Activated CD8-positive, alpha-beta T cell treated with anti-CD3 and anti-CD28 coated beads for 36 hours (primary cell): ENCODE data around the gene MCTP1. TPM values are rescaled to one million over a fixed set of nuclear protein-coding genes. Genes with fewer than 3 reads are reported as not detected.

Source experiments
- ATAC-seq: fragments of 200-7000 bp; cut with Tn5 transposase; one replicate; pipeline ENCODE4 v1.10.0; 2021; ENCODE audit warnings: mild to moderate bottlenecking, moderate library complexity
- CTCF ChIA-PET: fragments of 350-600 bp; sonication (Branson Sonifier 250); formaldehyde crosslinking; loops from one replicate; lab custom pipeline; 2021; ENCODE audit warnings: antibody characterized with exemption; lab: Charles Lee
- POLR2A ChIA-PET: fragments of 350-600 bp; sonication (Branson Sonifier 250); formaldehyde crosslinking; loops from one replicate; lab custom pipeline; 2021; ENCODE audit warnings: antibody characterized with exemption; lab: Charles Lee
- DNase-seq: peaks from one replicate; pipeline ENCODE4 v3.0.0-alpha.2; 2020
- H3K27ac Mint-ChIP-seq: one replicate; pipeline ENCODE4 v1.8.0; 2021; ENCODE audit warnings: mild to moderate bottlenecking, mixed read lengths
- H3K27me3 Mint-ChIP-seq: one replicate; pipeline ENCODE4 v1.8.0; 2021; ENCODE audit warnings: mixed read lengths
- H3K36me3 Mint-ChIP-seq: one replicate; pipeline ENCODE4 v1.8.0; 2021; ENCODE audit warnings: low read depth, mixed read lengths
- H3K4me1 Mint-ChIP-seq: one replicate; pipeline ENCODE4 v1.8.0; 2021; ENCODE audit warnings: low read depth, mixed read lengths
- H3K4me3 Mint-ChIP-seq: one replicate; pipeline ENCODE4 v1.8.0; 2021; ENCODE audit warnings: mild to moderate bottlenecking, moderate library complexity, mixed read lengths
- H3K9me3 Mint-ChIP-seq: one replicate; pipeline ENCODE4 v1.8.0; 2021; ENCODE audit warnings: mixed read lengths
- intact Hi-C: fragments of 100-400 bp; cut with micrococcal nuclease; formaldehyde crosslinking; loops from one replicate; pipeline ENCODE4 v1.10.0; 2022
- total RNA-seq, 2 experiments: library from RNA; stranded (reverse); gene quantifications; one replicate each; pipeline ENCODE4 v1.2.3, GENCODE V29; 2021
- TF ChIP-seq, protein P1 (sequence below): fragments of 200-600 bp; IDR thresholded peaks from one replicate; pipeline ENCODE4 v1.8.0; 2022; ENCODE audit warnings: antibody characterized with exemption, mild to moderate bottlenecking

MCTP1 gene
- total RNA-seq, 2 experiments from 2014 or later: 0.20 to 0.40 TPM

DNA sequence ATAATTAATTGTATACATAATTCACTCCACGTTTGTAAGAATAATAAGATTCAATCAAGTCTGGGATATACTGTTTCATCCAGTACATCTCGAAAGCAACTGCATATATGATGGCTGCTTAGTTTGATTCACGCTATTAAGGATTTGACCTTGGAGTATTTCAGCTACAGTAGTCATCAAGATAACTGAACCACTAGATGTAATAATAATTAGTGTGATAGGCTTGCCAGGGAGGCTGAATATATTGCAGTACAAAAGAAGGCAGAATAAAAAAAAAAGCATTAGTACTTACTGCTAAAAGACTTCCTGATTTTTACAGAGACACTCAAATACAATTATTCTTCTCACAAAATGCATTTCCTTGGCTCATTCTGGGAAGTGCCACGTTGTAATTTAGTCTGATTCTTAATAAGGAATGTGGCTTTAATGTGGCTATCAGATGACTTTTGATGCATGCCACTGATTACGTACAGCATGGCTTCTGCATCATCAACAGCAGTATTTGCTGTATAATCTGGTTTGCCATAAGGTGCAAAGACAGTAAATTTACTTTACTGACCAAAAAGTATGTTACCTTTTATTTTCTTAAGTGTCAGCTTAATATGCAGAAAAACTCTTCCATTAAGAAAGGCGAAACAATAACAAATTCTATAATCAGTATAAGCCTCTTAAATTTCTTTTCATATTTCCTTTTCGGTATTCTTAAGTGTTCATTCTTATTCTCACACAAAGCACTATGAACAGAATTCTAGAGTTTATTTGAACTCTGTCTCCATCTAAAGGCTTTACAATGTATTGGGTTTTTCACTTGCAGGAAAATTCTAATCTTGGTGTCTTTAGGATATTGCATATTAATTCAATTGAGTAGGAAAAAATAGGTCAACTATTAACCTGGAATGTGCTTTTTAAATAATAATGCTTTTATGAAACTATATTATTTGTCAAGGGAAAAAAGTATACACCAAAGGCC lies 500.1 kb downstream of the MCTP1 start:
- intact Hi-C loops: no loop called here
- H3K4me1 Mint-ChIP-seq: peaks cover 3% of the 10 kb centered on the region
- no peak overlapping the region for H3K27ac Mint-ChIP-seq
- ChIA-PET POLR2A (no interaction called here), CTCF (interaction anchor here (0.7 to 2.0 kb wide), 2 partner anchors 33 to 65 kb away, joined by 3 to 6 read pairs; no protein-coding TSS in a partner anchor)
- H3K27me3 Mint-ChIP-seq: no peaks in the 10 kb centered on the region
- no peak overlapping the region for H3K4me3 Mint-ChIP-seq
- ATAC-seq (no peak), DNase-seq (no peak)
- no peaks in the 10 kb centered on the region for H3K36me3 Mint-ChIP-seq
- H3K9me3 Mint-ChIP-seq: no peaks in the 10 kb centered on the region
- TF ChIP-seq, protein P1, sequence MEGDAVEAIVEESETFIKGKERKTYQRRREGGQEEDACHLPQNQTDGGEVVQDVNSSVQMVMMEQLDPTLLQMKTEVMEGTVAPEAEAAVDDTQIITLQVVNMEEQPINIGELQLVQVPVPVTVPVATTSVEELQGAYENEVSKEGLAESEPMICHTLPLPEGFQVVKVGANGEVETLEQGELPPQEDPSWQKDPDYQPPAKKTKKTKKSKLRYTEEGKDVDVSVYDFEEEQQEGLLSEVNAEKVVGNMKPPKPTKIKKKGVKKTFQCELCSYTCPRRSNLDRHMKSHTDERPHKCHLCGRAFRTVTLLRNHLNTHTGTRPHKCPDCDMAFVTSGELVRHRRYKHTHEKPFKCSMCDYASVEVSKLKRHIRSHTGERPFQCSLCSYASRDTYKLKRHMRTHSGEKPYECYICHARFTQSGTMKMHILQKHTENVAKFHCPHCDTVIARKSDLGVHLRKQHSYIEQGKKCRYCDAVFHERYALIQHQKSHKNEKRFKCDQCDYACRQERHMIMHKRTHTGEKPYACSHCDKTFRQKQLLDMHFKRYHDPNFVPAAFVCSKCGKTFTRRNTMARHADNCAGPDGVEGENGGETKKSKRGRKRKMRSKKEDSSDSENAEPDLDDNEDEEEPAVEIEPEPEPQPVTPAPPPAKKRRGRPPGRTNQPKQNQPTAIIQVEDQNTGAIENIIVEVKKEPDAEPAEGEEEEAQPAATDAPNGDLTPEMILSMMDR: peak; percentile 35

DNA sequence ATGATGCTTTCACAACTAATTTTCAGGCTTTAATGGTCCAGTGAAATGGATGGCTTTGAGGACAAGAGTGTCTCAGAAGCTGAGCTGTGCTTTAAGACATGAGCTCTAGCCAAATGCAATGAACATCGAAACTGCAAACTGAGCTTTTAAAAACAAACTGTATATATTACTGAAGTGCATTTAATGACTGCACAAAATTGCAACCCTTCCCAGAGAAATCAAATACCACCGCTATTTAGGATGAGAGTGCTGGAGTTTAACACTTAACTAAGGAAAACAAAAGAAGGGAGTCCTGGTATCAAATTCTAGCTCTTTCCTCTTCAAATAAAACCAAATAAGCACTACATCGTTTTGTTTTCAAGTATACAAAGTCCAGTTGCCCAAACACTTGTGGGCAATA lies 502.5 kb downstream of the MCTP1 start:
- H3K9me3 Mint-ChIP-seq: no peaks in the 10 kb centered on the region
- H3K36me3 Mint-ChIP-seq: no peaks in the 10 kb centered on the region
- intact Hi-C loops: no loop called here
- H3K4me1 Mint-ChIP-seq: no peaks in the 10 kb centered on the region
- TF ChIP-seq, protein P1: no peak
- no peak overlapping the region for H3K4me3 Mint-ChIP-seq
- ChIA-PET POLR2A (interaction anchor here (0.7 kb wide), 1 partner anchor 11 kb away, joined by 3 read pairs; no protein-coding TSS in a partner anchor), CTCF (interaction anchor here (1.0 to 1.6 kb wide), 2 partner anchors 10 to 45 kb away, joined by 3 to 4 read pairs; no protein-coding TSS in a partner anchor)
- ATAC-seq (no peak), DNase-seq (no peak)
- no peaks in the 10 kb centered on the region for H3K27me3 Mint-ChIP-seq
- no peak overlapping the region for H3K27ac Mint-ChIP-seq

DNA sequence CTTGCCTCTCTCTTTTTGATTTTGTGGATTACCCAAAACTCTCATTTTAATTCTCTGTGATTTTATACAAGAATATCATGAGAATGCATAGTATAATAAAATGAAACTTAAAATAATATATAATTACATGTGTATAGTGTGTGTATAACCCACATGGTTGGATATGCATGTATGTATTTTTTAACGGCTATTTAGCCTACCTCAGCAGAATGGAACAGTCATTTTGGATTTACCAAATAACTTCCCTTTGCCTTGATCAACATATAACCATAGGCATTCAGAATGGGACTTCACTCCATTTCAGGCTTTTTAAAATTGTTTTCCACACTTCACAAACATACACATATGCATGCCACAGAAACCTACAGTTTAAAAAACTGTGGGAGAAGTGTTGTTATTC lies 505.2 kb downstream of the MCTP1 start:
- Mint-ChIP-seq H3K27ac (no peak overlapping the region), H3K9me3 (no peaks in the 10 kb centered on the region), H3K4me1 (no peaks in the 10 kb centered on the region), H3K4me3 (no peak overlapping the region), H3K36me3 (no peaks in the 10 kb centered on the region), H3K27me3 (no peaks in the 10 kb centered on the region)
- POLR2A ChIA-PET: no interaction called here
- DNase-seq: no peak
- TF ChIP-seq, protein P1: no peak
- ATAC-seq: no peak
- CTCF ChIA-PET: interaction anchor here (1.4 kb wide), 1 partner anchor 71 kb away, joined by 5 read pairs; no protein-coding TSS in a partner anchor
- intact Hi-C loops: no loop called here

DNA sequence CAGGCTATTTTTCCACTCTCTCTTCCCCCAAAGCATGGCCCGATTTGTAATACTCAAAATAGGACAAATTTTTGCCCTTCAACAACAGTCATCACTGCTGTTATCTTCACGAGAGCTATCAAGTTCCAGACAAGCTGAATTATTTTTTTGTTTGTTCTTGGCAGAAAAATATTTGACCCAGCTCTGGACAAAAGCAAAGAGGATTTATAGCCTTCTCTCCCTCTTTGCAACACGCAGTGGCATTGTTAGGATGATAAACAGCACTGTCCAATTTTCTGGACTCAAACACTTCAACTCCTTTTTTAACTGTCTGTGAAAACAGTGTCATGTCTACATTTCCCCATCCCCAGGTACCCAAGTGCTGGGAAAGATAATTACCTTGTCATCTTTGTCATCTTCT lies 506.2 kb downstream of the MCTP1 start:
- POLR2A ChIA-PET: no interaction called here
- intact Hi-C loops: no loop called here
- ATAC-seq (no peak), DNase-seq (no peak)
- H3K9me3 Mint-ChIP-seq: no peaks in the 10 kb centered on the region
- TF ChIP-seq, protein P1: no peak
- no peaks in the 10 kb centered on the region for H3K4me1 Mint-ChIP-seq
- no peaks in the 10 kb centered on the region for H3K36me3 Mint-ChIP-seq
- no peaks in the 10 kb centered on the region for H3K27me3 Mint-ChIP-seq
- no peak overlapping the region for H3K27ac Mint-ChIP-seq
- CTCF ChIA-PET: no interaction called here
- H3K4me3 Mint-ChIP-seq: no peak overlapping the region

DNA sequence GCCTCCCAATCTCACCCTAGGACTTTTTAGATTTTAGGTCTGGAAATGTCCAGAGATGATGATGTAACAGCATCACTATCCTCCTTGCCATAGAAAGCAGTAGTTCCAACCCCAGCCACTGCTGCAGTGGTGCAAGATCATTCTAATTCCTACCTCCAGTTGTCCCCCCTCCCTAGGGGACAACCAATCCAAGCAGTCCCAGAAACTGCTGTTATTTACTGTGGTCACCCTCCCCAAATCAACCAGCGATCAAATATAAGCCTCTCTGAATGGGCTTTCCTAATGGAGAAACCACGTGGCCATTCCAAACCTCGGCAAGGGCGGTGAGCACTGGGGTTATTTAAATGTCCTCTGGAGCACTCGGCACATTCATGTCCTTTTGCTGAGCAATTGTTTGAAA lies 506.6 kb downstream of the MCTP1 start:
- intact Hi-C loops: no loop called here
- no peak for DNase-seq
- Mint-ChIP-seq H3K27me3 (no peaks in the 10 kb centered on the region), H3K36me3 (no peaks in the 10 kb centered on the region), H3K4me1 (no peaks in the 10 kb centered on the region), H3K9me3 (no peaks in the 10 kb centered on the region), H3K4me3 (no peak overlapping the region), H3K27ac (no peak overlapping the region)
- ChIA-PET CTCF (interaction anchor here (0.8 to 1.2 kb wide), 2 partner anchors 8 to 72 kb away, joined by 3 read pairs; no protein-coding TSS in a partner anchor), POLR2A (no interaction called here)
- no peak for ATAC-seq
- TF ChIP-seq, protein P1: no peak
